Activated CD4-positive, alpha-beta T cell treated with anti-CD3 and anti-CD28 coated beads, Interleukin-10, Interleukin-2, amounts not matched to agents 100 ng/mL and 50 ng/mL, durations not matched to agents 16 hours and 8 hours (primary cell): ENCODE results near the gene BMPER.

Experiments used
- DNase-seq: peaks from one replicate; pipeline ENCODE4 v3.0.0-alpha.2; 2020

Gene BMPER

GRCh38 chr7:34034728-34035127 lies 129.4 kb downstream of the BMPER start:
- no peak for DNase-seq

GRCh38 chr7:34036051-34036920 lies 130.9 kb downstream of the BMPER start:
- DNase-seq = no peak

DNA sequence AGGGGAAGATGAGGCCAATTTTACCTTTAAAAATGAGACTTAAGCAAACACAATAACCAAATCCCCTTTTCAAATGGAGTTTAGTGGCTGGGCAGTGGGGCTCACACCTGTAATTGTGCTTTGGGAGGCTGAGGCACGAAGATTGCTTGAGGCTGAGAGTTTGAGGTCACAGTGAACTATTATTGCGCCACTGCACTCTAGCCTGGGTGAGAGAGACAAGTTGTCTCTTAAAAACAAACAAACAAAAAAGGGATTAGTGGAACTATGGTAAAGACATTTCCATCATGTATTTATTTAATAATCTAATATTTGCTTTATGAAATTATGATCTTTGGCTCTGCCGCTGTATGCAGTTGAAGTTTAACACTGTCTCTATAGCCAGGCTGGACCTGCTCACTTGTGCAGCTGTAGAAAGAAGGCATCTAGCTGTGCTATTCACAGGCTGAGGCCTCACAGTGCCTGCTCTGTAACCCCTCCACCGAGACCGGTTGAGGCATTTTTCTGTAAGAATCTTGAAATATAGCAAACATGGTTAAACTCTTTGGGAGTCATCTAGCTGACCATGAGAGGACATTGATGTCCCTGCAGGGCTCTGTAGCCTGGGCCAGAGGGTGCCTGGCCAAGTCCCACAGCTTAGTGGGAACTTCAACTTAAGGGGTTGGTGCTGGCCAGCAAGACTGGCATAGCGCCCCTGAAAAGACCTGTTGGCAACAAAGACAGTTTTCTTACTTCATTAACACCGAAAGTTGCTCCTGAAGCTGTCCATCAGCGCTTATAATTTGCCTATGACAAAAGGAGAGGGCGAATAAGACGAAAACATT lies 131.8 kb downstream of the BMPER start:
- no peak for DNase-seq

DNA sequence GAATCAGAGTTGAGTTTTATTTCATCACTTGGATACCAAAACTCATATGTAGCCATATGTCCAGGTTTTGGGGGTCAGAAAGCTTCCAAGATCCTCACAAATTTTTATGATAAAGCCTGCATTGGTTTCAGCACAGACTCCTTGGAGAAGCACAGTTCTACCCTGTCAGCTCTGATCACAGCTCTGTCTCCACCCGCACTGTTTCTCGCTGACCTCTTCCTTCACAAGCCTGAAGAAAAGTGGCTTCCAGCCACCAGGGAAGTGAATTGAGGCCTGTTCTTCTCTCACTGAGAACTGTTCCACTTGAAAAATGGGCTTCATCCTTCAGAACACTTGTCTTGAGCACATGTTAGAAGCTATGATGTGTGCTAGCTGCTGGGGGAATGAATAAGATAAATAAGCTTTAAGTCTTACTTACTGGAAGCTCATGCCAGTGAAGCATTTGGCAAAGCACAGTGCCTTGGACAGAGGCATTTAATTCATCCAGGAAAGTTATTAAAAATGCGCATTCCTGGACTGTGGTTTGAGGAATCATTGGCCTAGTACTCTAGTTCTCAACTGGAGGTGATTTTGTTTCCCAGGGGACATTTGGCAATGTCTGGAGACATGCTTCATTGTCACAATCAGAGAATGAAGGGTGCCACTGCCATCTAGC lies 133.6 kb downstream of the BMPER start:
- no peak for DNase-seq

GRCh38 chr7:34041707-34042106 lies 136.4 kb downstream of the BMPER start:
- no peak for DNase-seq

GRCh38 chr7:34042406-34042805 lies 137.1 kb downstream of the BMPER start:
- DNase-seq = no peak

DNA sequence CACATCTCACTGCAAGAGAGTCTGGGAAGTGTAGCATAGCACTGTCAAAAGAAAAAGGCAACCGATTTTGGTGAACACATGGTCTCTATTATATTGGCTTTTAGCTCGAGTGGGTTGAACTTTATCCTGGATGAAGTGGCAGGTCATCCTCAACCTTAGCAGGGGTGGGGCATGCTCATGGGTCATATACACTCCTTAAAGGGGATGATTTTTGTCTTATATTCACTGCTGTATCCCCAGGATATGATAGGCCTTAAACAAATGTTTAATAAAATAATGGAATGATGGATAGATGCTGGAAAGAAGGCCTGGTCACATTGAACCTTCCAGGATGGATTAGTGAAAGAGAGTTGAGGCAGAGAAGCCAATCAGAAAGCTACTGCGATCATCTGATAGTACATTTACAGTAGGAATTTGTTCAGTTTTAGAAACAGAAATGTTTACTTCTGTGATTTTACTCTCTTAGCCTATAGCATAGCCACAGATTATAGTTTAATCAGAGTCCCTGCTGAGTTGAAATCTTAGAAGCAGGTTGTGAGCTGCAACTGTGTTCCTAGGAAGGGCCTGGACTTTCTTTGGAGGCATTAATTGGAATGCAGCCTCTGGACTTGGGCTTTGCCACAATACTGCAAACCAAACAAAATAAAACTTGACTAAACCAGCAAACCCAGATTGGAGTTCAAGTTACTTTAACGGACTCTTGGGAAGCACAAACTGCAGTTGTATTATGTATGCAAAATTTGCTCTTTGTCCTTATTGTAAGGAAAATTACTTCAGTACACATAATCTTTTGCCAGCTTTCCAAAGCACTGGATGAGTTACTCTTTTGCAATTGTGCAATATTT lies 138.3 kb downstream of the BMPER start:
- DNase-seq = no peak

DNA sequence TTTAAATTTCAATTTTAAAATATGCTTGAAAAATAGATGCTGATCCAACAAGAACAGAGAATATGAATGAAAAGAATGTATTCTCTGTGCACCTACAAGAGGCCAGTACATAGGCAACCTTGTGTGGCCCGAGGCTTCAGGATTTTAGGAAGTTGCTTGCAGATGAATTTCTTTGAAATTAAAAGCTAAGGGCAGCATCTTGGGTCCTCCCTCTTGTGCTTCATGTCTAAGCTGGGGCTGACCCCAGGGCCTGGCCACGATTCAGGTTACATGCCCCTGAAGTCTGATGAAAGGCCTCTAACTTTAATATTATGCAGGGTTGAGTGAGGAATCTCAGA lies 138.9 kb downstream of the BMPER start:
- no peak for DNase-seq

DNA sequence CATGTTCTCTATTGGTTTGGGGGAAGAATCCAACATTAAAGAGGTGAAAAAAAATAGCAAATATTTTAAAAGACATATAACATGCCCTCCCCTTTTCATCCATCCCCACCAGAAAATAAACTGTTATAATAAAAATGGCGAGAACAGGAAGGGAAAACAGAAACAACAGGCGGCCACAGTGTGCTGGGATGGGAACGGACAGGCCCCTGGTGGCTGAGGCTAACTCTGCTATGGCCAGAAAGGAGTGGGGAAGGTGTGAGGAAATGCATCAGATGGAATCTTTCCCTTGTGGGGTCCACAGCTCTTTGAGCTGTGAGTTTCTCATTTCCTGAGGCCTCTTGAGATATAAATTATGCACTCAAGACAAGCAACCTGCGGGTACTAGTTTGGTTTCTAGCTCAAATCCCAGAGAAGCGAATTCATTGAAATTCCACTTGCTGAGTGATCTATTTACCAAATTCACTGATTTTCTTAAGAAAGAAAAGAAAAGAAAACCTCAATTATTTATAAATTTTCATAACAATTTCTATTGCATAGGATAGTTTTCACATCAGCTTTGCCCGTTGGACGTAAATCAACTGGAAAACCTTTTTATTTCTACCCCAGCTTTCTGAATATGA lies 139.5 kb downstream of the BMPER start:
- no peak for DNase-seq

DNA sequence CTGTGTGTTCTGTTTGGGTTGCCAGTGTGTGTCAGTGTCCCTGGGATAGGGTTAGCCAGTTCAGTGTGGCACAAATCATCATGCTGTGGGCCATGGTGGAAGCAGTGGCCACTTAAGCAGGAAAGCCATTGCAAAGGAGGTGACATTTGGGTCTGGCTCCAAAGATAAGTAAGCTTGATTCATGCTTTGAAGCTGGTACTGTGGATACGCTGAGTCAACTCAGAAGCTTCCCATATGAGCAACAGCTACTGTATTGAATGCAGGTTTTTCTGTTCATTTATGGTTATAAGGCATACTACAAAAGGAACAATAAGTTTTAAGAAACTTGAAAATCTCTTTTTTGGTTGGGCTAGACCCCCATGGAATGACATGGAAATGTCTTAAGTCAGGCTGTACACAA lies 143.1 kb downstream of the BMPER start:
- peak; percentile 0 for DNase-seq

DNA sequence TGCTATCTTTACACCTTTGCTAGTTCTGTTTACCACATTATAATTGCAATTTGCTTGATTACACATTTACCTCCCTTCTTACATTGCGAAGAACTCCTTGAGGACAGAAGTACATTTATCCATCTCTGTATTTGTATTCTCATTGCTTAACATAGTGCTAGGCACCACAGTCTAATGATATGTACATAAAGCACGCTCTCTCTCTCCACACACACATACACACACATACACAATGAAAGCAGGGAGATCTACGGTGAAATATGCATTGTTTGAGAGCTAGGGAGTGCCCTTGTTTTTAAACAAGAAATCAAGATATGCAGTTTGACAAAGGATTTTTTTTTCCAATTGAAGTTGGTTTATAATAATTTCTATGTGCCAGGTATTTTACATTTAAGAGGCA lies 148.7 kb downstream of the BMPER start:
- DNase-seq = no peak

GRCh38 chr7:34057136-34057535 lies 151.8 kb downstream of the BMPER start:
- no peak for DNase-seq

DNA sequence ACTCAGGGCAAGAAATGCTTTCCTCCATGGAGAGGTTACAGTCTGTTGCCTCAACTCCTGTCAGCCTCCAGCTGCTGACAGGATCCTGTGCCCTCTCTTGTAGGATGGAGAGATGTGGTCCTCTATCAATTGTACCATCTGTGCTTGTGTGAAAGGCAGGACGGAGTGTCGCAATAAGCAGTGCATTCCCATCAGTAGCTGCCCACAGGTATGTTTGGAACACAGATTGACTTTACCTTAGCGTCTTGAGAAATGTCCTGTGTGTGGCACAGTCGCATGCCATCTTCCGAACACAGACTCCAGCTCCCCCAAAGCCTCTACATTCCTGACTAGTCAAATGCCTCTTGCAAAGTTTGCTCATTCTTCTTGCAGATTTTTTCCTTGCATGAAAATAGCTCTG lies 152.6 kb downstream of the BMPER start:
- DNase-seq = no peak

DNA sequence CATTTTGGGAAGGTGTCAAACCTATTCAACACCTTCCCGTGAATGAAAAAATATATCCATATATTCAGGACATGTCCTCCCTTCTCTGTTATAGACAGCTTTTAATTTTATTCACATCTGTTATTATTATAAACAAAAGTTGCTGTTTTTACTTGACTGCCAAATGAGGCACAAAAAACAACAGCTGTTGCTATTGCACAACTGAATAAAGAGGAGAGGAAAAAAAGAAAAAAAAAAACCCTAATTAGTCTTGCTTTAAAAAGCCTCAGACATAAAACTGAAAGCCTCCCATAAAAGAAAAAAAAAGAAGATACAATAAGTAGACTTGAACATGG lies 153.4 kb downstream of the BMPER start:
- no peak for DNase-seq

GRCh38 chr7:34059136-34059828 lies 153.9 kb downstream of the BMPER start:
- DNase-seq = no peak

GRCh38 chr7:34060196-34060947 lies 155.0 kb downstream of the BMPER start:
- DNase-seq = no peak

DNA sequence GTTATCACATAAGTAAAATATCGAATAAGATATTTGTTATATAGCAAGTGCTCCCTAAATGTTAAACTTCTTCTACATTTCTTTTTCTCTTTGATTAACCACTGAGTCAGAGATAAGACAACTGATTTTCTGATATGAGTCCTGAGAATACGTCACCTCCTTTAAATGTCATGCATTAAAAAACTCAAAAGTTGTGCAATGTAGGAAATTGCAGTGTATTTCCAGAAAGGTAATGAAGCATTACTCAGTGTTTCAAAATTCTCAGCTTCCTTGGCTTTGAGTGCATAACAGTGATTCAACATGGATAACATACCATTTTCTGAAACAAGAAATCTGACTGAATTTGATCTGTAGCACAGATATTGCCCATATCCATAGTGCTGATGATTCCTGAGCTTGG lies 155.8 kb downstream of the BMPER start:
- DNase-seq = no peak

DNA sequence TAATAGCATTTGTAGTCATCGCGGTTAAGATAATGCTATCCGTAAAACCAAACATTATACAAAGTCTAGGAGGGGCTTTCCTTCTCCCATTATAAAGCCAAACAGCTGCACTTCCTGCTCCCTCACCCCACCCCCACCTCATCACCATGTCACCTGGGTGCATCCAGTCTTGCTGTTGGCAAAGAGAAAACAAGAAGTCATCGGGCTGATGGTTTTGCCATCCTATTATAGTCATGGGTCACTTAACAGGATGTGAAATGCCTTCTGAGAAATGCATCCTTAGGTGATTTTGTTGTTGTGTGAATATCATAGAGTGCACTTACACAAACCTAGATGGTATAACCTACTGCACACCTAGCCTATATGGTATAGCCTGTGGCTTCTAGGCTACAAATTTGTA lies 157.0 kb downstream of the BMPER start:
- DNase-seq = no peak

GRCh38 chr7:34062826-34063225 lies 157.5 kb downstream of the BMPER start:
- no peak for DNase-seq

DNA sequence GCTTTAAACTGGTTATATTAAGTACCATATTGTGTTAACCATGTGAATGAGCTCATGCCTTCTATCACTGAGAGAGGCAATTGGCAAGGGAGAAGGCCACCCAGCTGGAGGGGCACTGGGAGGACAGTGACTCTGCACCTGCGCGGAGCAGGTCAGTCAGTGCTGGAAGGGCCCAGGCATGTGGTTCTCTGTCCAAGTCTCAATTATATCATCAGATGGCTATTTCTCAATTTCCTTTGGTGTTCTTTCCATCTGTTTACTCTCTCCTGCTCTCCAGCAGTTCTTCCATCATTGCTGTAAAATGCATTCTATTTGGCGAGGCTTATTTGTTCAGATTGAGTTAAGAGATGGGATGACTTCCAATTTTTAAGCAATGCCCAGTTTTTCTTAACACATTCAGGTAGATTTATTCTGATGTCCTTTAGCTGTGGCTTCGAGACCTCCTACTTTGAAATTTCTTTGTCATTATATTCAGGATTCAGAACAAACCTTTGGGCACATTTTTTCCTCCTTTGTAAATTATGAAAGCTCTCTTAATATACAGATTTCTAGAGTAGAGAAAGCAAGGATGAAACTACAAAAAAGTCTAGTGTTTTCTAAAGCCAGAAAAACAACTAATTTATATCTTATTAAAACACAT lies 159.3 kb downstream of the BMPER start:
- no peak for DNase-seq

DNA sequence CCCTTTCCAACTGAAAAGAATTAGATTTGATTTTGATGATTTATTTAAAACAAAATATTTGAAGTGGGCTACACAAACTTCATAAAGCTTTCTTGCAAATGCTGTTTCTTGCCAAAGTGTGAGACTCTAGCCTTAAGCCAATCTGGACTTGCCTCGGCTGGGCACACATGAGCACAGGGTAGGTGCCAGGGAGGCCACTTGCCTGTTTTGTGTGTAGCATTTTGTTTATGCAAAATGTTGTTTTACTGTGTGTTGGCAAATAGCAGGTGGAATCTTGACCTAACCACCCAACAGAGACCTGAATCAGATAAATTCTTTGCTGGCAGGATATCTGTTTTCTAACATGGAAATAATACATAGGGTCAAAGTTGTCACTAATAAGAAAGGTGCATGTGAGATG lies 161.1 kb downstream of the BMPER start:
- DNase-seq = no peak
